Measurements from ENCODE around the gene KRTAP4-12.
"Not testable (repeated sequence)": the region's sequence is repeated elsewhere in the genome, so short reads cannot be mapped to it uniquely, and the experiment has no call there.

The KRTAP4-12 gene

DNA sequence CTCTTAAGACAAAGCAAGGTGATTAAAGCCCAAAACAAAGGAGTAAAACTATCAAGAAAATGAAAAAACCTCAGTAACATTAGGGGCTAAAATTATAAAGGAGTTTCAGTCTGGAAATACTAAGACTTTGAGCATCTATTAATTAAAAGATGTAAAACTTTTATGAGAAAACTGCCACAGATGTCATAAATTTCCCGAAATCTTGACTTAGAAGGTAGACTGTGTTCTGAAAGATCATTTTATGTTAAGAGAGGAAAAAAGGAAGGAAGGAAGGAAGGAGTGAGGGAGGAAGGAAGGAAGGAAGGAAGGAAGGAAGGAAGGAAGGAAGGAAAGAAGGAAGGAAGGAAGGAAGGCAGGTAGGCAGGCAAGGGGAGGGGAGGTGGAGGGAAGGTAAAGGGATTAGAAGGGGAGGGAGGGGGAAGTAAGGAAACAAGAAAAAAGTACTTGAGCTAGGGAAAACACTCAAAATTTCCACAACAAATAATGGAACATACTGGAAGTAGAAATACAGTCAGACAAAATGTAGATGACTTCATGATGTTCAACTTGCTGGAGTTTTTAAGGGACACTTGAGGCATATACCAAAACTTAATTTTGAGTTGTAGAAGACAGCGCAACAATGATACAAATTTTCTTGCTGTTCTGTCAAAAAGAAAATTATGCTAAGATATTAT lies 23.7 kb upstream of the KRTAP4-12 start:
- H3K27me3 ChIP-seq (ENCODE audit: control insufficient read depth, insufficient read depth, low read length) = no peaks in the 10 kb centered on the region
- no peak overlapping the region for H3K9ac ChIP-seq (ENCODE audit: low read depth, low read length)
- no peaks in the 10 kb centered on the region for H3K36me3 ChIP-seq (ENCODE audit: control insufficient read depth, insufficient read depth, low read length)
- no peaks in the 10 kb centered on the region for H3K9me3 ChIP-seq (ENCODE audit: control insufficient read depth, insufficient read depth, low read length)
- no peak overlapping the region for H3K4me3 ChIP-seq (ENCODE audit: low read depth, low read length)
- no peaks in the 10 kb centered on the region for H3K4me1 ChIP-seq (ENCODE audit: control insufficient read depth, insufficient read depth, low read length)

DNA sequence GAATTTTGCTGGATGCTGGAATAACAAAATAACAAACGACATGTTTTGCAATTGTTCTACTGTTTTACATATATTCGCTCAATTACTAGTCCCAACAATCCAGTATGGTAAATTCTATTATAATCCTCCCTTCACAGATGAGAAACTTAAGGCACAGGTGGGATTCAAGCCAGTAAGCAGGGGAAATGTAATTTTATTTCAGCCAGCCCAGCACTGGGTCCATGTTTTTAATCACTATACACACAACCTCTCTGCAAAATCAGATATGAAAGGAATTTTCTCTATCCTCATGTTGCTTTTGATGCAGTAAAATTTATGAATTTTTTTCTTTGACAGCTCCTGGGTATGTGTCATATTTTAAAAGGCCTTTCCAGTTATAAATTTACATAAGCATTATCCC lies 21.3 kb upstream of the KRTAP4-12 start:
- Histone ChIP-seq H3K36me3 (ENCODE audit: control insufficient read depth, insufficient read depth, low read length) (no peaks in the 10 kb centered on the region), H3K9ac (ENCODE audit: low read depth, low read length) (no peak overlapping the region), H3K4me1 (ENCODE audit: control insufficient read depth, insufficient read depth, low read length) (no peaks in the 10 kb centered on the region), H3K4me3 (ENCODE audit: low read depth, low read length) (no peak overlapping the region), H3K27me3 (ENCODE audit: control insufficient read depth, insufficient read depth, low read length) (no peaks in the 10 kb centered on the region), H3K9me3 (ENCODE audit: control insufficient read depth, insufficient read depth, low read length) (no peaks in the 10 kb centered on the region)

DNA sequence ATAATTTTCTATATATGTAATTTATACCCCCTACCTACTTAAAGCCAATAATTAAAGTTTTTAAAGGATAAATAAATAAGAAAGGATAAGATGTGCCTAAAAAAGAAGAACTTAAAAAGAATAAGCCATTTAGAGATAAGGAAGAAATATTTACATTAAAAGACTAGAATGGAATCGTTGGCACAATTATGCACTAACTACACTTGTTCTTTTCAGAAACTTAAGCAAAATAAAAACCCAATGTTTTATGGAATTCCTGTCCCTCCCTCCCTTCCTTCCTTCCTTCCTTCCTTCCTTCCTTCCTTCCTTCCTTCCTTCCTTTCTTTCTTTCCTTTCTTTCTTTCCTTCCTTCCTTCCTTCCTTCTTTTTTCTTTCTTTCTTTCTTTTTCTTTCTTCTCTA lies 20.9 kb upstream of the KRTAP4-12 start:
- Histone ChIP-seq H3K9me3 (ENCODE audit: control insufficient read depth, insufficient read depth, low read length) (no peaks in the 10 kb centered on the region), H3K9ac (ENCODE audit: low read depth, low read length) (no peak overlapping the region), H3K4me1 (ENCODE audit: control insufficient read depth, insufficient read depth, low read length) (no peaks in the 10 kb centered on the region), H3K27me3 (ENCODE audit: control insufficient read depth, insufficient read depth, low read length) (no peaks in the 10 kb centered on the region), H3K4me3 (ENCODE audit: low read depth, low read length) (no peak overlapping the region), H3K36me3 (ENCODE audit: control insufficient read depth, insufficient read depth, low read length) (no peaks in the 10 kb centered on the region)

- H3K9me3 ChIP-seq (ENCODE audit: control insufficient read depth, insufficient read depth, low read length) = no peaks in the 10 kb centered on the region
- H3K4me1 ChIP-seq (ENCODE audit: control insufficient read depth, insufficient read depth, low read length) = no peaks in the 10 kb centered on the region
- H3K9ac ChIP-seq (ENCODE audit: low read depth, low read length) = no peak overlapping the region
Observed at GRCh38 chr17:41141361-41141760, 17.4 kb upstream of the KRTAP4-12 start.

GRCh38 chr17:41140360-41141131 lies 16.6 kb upstream of the KRTAP4-12 start, which contains the start of gene KRTAP4-6:
Gene KRTAP4-6 (minus strand): TSS chr17:41140544. CDS start chr17:41140487, 57 bp downstream.
- Histone ChIP-seq H3K4me1 (ENCODE audit: control insufficient read depth, insufficient read depth, low read length) (no peaks in the 10 kb centered on the region), H3K9ac (ENCODE audit: low read depth, low read length) (no peak within 1 kb of the TSS), H3K9me3 (ENCODE audit: control insufficient read depth, insufficient read depth, low read length) (no peaks in the 10 kb centered on the region), H3K4me3 (ENCODE audit: low read depth, low read length) (no peak within 1 kb of the TSS), H3K27me3 (ENCODE audit: control insufficient read depth, insufficient read depth, low read length) (no peaks in the 10 kb centered on the region), H3K36me3 (ENCODE audit: control insufficient read depth, insufficient read depth, low read length) (no peaks in the 10 kb centered on the region)

More at GRCh38 chr17:41141361-41141760, 17.4 kb upstream of the KRTAP4-12 start:
- Histone ChIP-seq H3K27me3 (ENCODE audit: control insufficient read depth, insufficient read depth, low read length) (no peaks in the 10 kb centered on the region), H3K4me3 (ENCODE audit: low read depth, low read length) (no peak overlapping the region), H3K36me3 (ENCODE audit: control insufficient read depth, insufficient read depth, low read length) (no peaks in the 10 kb centered on the region)

GRCh38 chr17:41139865-41140264 lies 15.9 kb upstream of the KRTAP4-12 start:
- not testable (repeated sequence) for H3K4me3 ChIP-seq (ENCODE audit: low read depth, low read length); H3K27me3 ChIP-seq (ENCODE audit: control insufficient read depth, insufficient read depth, low read length); H3K36me3 ChIP-seq (ENCODE audit: control insufficient read depth, insufficient read depth, low read length); H3K4me1 ChIP-seq (ENCODE audit: control insufficient read depth, insufficient read depth, low read length); H3K9me3 ChIP-seq (ENCODE audit: control insufficient read depth, insufficient read depth, low read length); H3K9ac ChIP-seq (ENCODE audit: low read depth, low read length)

GRCh38 chr17:41133880-41134735 lies 10.1 kb upstream of the KRTAP4-12 start:
- Histone ChIP-seq H3K36me3 (ENCODE audit: control insufficient read depth, insufficient read depth, low read length) (no peaks in the 10 kb centered on the region), H3K4me3 (ENCODE audit: low read depth, low read length) (no peak overlapping the region), H3K9ac (ENCODE audit: low read depth, low read length) (no peak overlapping the region), H3K27me3 (ENCODE audit: control insufficient read depth, insufficient read depth, low read length) (no peaks in the 10 kb centered on the region), H3K4me1 (ENCODE audit: control insufficient read depth, insufficient read depth, low read length) (no peaks in the 10 kb centered on the region), H3K9me3 (ENCODE audit: control insufficient read depth, insufficient read depth, low read length) (no peaks in the 10 kb centered on the region)

DNA sequence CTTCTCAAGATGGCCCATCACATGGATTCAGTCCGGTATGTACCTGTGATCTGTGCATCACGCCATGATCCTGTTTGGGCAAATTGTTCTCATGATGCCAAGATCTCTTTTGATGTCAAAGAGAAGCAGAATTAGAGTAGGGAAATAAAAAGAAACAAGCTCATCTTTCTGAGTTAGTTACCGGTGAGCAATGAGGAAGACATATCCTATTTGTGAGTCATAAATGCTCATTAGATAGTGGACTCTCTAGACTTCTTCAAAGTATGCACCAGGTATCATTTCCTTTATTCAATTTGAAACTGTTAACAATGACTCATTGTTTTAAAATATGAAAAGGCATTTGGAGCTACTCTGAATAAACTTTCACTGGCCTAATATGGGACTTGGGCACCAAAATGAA lies 8.0 kb upstream of the KRTAP4-12 start:
- no peak overlapping the region for H3K9ac ChIP-seq (ENCODE audit: low read depth, low read length)
- no peaks in the 10 kb centered on the region for H3K4me1 ChIP-seq (ENCODE audit: control insufficient read depth, insufficient read depth, low read length)
- no peaks in the 10 kb centered on the region for H3K9me3 ChIP-seq (ENCODE audit: control insufficient read depth, insufficient read depth, low read length)
- no peaks in the 10 kb centered on the region for H3K27me3 ChIP-seq (ENCODE audit: control insufficient read depth, insufficient read depth, low read length)
- no peak overlapping the region for H3K4me3 ChIP-seq (ENCODE audit: low read depth, low read length)
- no peaks in the 10 kb centered on the region for H3K36me3 ChIP-seq (ENCODE audit: control insufficient read depth, insufficient read depth, low read length)

DNA sequence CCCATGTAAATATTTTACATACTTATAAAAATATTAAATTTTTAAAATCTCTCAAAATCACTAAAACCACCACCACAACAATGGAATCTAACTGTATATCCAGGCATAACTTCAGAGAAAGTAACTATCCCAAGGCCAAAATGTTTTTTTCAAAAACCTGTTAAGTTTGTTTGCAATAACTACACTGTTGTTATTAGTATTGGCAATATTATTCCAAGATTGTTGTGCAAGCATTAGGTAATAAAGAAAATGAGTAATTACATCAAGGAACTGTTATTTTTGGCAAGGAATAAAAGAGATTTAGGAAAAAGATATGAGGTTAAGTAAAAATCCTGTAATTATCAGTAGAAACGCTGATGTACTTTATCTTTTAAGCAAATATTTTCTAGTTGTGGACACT lies 3.4 kb upstream of the KRTAP4-12 start:
- Histone ChIP-seq H3K9ac (ENCODE audit: low read depth, low read length) (no peak overlapping the region), H3K27me3 (ENCODE audit: control insufficient read depth, insufficient read depth, low read length) (no peaks in the 10 kb centered on the region), H3K4me1 (ENCODE audit: control insufficient read depth, insufficient read depth, low read length) (no peaks in the 10 kb centered on the region), H3K36me3 (ENCODE audit: control insufficient read depth, insufficient read depth, low read length) (no peaks in the 10 kb centered on the region), H3K4me3 (ENCODE audit: low read depth, low read length) (no peak overlapping the region), H3K9me3 (ENCODE audit: control insufficient read depth, insufficient read depth, low read length) (no peaks in the 10 kb centered on the region)

DNA sequence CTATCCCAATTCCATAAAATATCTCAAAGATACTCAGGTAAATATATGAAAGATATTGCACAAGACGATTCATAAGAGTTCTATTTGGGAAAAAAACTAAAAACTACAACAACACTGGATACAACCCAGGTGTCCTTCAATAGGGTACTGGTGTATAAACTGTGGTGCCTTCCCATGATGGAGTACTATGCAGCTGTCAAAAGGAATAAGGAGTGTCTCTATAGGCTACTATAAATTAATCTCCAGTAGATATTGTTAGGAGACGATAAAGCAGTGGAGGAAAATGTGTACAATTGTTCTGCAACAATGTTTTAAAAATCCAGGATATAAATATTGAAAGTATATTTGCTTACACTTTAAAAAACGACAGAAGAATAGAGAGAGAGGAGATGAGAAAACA lies 2.4 kb upstream of the KRTAP4-12 start:
- Histone ChIP-seq H3K9ac (ENCODE audit: low read depth, low read length) (no peak overlapping the region), H3K36me3 (ENCODE audit: control insufficient read depth, insufficient read depth, low read length) (no peaks in the 10 kb centered on the region), H3K4me1 (ENCODE audit: control insufficient read depth, insufficient read depth, low read length) (no peaks in the 10 kb centered on the region), H3K27me3 (ENCODE audit: control insufficient read depth, insufficient read depth, low read length) (no peaks in the 10 kb centered on the region), H3K9me3 (ENCODE audit: control insufficient read depth, insufficient read depth, low read length) (no peaks in the 10 kb centered on the region), H3K4me3 (ENCODE audit: low read depth, low read length) (no peak overlapping the region)

GRCh38 chr17:41125064-41125463 lies 1.1 kb upstream of the KRTAP4-12 start:
- no peak overlapping the region for H3K4me3 ChIP-seq (ENCODE audit: low read depth, low read length)
- no peaks in the 10 kb centered on the region for H3K36me3 ChIP-seq (ENCODE audit: control insufficient read depth, insufficient read depth, low read length)
- no peaks in the 10 kb centered on the region for H3K27me3 ChIP-seq (ENCODE audit: control insufficient read depth, insufficient read depth, low read length)
- no peaks in the 10 kb centered on the region for H3K9me3 ChIP-seq (ENCODE audit: control insufficient read depth, insufficient read depth, low read length)
- no peaks in the 10 kb centered on the region for H3K4me1 ChIP-seq (ENCODE audit: control insufficient read depth, insufficient read depth, low read length)
- H3K9ac ChIP-seq (ENCODE audit: low read depth, low read length) = no peak overlapping the region

Data from iPS-15b (cell line).